Measurements from ENCODE around the gene VASN. TPM values are rescaled to one million over a fixed set of nuclear protein-coding genes. Genes with fewer than 3 reads are reported as not detected.

Gene VASN
- polyA plus RNA-seq, 1 experiment: 19.1 TPM

GRCh38 chr16:4370570-4371356 is 885 bp upstream of the VASN start:
- Histone ChIP-seq H3K27ac (ENCODE audit: low read depth, low read length) (peak overlapping the region; percentile 90), H3K9me3 (ENCODE audit: control insufficient read depth, insufficient read depth, low read length) (no peaks in the 10 kb centered on the region; the same call in 1 of the 2 replicates), H3K4me3 (ENCODE audit: low read depth, low read length) (peak overlapping the region; percentile 13; the same call in 1 of the 2 replicates), H3K27me3 (ENCODE audit: control insufficient read depth, insufficient read depth, low read length) (no peaks in the 10 kb centered on the region)
- POLR2A ChIA-PET: interaction anchor here (0.6 to 2.8 kb wide), 9 partner anchors 8 to 47 kb away, joined by 3 to 8 read pairs (median 4); partner anchors contain the start of gene PAM16
- DNase-seq (ENCODE audit: low read depth, low spot score): peak; percentile 65
- CTCF ChIA-PET: interaction anchor here (1.2 to 8.3 kb wide), 3 partner anchors 12 to 117 kb away, joined by 3 to 78 read pairs (median 10); no protein-coding TSS in a partner anchor
- no peak for TF ChIP-seq CTCF (IDR thresholded peaks at IDR 0.05; ENCODE audit: low read depth, low read length)

GRCh38 chr16:4372001-4372577 is 441 bp downstream of the VASN start:
- Histone ChIP-seq H3K9me3 (ENCODE audit: control insufficient read depth, insufficient read depth, low read length) (no peaks in the 10 kb centered on the region; the same call in 1 of the 2 replicates), H3K4me3 (ENCODE audit: low read depth, low read length) (peak overlapping the region; percentile 97), H3K27me3 (ENCODE audit: control insufficient read depth, insufficient read depth, low read length) (no peaks in the 10 kb centered on the region), H3K27ac (ENCODE audit: low read depth, low read length) (peak overlapping the region; percentile 96)
- TF ChIP-seq CTCF (IDR thresholded peaks at IDR 0.05; ENCODE audit: low read depth, low read length): no peak
- DNase-seq (ENCODE audit: low read depth, low spot score): no peak
- ChIA-PET POLR2A (interaction anchor here (0.7 to 2.5 kb wide), 4 partner anchors 14 to 39 kb away, joined by 3 to 24 read pairs (median 6); partner anchors contain the start of gene PAM16), CTCF (interaction anchor here (9.1 kb wide), 1 partner anchor 31 kb away, joined by 55 read pairs; no protein-coding TSS in a partner anchor)

GRCh38 chr16:4372578-4373355 is 1.1 kb downstream of the VASN start:
- no peaks in the 10 kb centered on the region; the same call in 1 of the 2 replicates for H3K9me3 ChIP-seq (ENCODE audit: control insufficient read depth, insufficient read depth, low read length)
- TF ChIP-seq CTCF (IDR thresholded peaks at IDR 0.05; ENCODE audit: low read depth, low read length): no peak
- H3K27ac ChIP-seq (ENCODE audit: low read depth, low read length): peak overlapping the region; percentile 96
- ChIA-PET POLR2A (interaction anchor here (0.5 to 4.3 kb wide), 17 partner anchors 8 to 359 kb away, joined by 3 to 34 read pairs (median 4); partner anchors contain the start of genes PAM16 and TFAP4), CTCF (interaction anchor here (1.4 to 9.1 kb wide), 2 partner anchors 13 to 30 kb away, joined by 5 to 55 read pairs; no protein-coding TSS in a partner anchor)
- H3K4me3 ChIP-seq (ENCODE audit: low read depth, low read length): peak overlapping the region; percentile 97
- H3K27me3 ChIP-seq (ENCODE audit: control insufficient read depth, insufficient read depth, low read length): no peaks in the 10 kb centered on the region
- no peak for DNase-seq (ENCODE audit: low read depth, low spot score)

- Histone ChIP-seq H3K9me3 (ENCODE audit: control insufficient read depth, insufficient read depth, low read length) (no peaks in the 10 kb centered on the region; the same call in 1 of the 2 replicates), H3K4me3 (ENCODE audit: low read depth, low read length) (peak overlapping the region; percentile 97), H3K27ac (ENCODE audit: low read depth, low read length) (peak overlapping the region; percentile 96), H3K27me3 (ENCODE audit: control insufficient read depth, insufficient read depth, low read length) (no peaks in the 10 kb centered on the region)
- ChIA-PET CTCF (interaction anchor here (0.9 to 9.1 kb wide), 3 partner anchors 14 to 85 kb away, joined by 3 to 55 read pairs (median 5); no protein-coding TSS in a partner anchor), POLR2A (interaction anchor here (0.5 to 4.3 kb wide), 16 partner anchors 8 to 332 kb away, joined by 3 to 34 read pairs (median 5); partner anchors contain the start of genes PAM16 and TFAP4)
- no peak for TF ChIP-seq CTCF (IDR thresholded peaks at IDR 0.05; ENCODE audit: low read depth, low read length)
- DNase-seq (ENCODE audit: low read depth, low spot score): no peak
Observed at GRCh38 chr16:4373356-4373908, 1.8 kb downstream of the VASN start.
